ENCODE data around the gene COL2A1.

DNA sequence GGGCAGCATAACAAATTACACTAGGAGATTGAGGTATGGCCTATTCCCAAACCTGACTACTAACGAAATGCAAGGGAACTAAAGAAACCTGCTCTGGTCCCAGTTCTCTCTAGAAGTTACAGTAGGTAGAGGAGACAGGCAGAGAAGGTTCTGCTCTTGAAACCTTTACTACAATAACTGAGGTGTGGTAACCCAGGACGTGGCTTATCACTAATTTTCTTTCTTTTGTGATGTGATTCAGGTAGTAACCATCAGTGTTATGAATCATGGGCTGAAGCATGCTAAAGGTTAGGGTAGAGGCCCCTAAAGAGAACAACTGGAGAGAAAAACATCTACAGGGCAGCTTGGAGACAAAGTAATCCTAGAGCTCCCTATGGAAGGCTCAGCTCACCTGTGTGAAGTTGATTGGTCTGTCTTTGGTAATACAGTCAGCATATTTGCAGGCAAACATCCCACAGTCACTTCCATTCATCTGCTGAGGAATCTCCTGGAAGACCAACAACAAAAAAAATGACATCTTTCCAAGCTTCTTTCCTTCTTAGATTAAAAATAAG lies 41.8 kb upstream of the COL2A1 start:
- TF ChIP-seq CTCF (IDR thresholded peaks at IDR 0.05) (no peak), POLR2AphosphoS5 (IDR thresholded peaks at IDR 0.05) (no peak)

Data from stomach (tissue), 4 donors.